Raji (cell line): ENCODE data around the gene PRUNE2.

ENCODE experiments used
- POLR2A ChIP-seq: IDR thresholded peaks from 2 replicates; pipeline ENCODE4 v1.6.1; 2011; ENCODE audit warnings: low read depth, low read length, control low read depth; ENCODE audit not compliant: insufficient read depth

PRUNE2 gene

DNA sequence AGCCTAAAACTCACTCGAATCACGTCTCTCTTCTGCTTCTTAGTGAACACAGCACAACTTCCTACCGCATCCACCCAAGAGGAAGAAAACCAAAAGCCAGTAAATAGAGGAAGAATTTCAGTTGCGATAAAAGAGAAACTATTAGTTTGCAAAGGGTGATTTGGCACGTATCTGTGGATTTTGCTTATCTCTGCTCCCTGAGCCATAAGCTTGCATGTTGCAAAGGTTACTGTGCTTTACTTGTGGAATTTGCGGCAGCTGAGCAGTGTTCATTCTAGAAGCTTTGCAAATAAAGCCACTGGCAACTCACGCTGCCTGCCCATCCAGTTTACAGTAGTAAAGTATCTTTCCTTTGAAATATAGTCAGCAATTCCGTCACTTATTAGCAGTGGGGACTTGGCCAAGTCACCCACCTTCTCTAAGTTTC, 290.7 kb downstream of the PRUNE2 start:
- TF ChIP-seq POLR2A = no peak

DNA sequence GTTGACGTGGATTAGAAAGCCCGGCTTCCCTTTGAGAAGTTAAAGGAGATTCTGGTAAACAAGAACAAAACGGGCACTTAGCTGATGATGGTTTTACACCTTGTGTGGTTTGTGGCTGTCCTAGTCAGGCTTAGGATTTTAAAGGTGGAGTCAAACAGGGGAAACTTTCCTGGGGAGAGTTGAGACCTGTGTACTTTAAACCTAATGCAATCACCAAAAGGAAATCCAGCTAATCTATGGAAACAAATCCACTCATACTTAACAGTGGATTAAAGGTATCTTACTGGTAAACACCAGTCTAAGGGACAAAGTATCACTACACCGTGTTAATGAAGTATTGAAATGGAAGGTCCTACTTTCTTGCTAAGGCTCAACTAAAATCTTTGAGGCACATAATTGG, 291.9 kb downstream of the PRUNE2 start:
- no peak for TF ChIP-seq POLR2A

DNA sequence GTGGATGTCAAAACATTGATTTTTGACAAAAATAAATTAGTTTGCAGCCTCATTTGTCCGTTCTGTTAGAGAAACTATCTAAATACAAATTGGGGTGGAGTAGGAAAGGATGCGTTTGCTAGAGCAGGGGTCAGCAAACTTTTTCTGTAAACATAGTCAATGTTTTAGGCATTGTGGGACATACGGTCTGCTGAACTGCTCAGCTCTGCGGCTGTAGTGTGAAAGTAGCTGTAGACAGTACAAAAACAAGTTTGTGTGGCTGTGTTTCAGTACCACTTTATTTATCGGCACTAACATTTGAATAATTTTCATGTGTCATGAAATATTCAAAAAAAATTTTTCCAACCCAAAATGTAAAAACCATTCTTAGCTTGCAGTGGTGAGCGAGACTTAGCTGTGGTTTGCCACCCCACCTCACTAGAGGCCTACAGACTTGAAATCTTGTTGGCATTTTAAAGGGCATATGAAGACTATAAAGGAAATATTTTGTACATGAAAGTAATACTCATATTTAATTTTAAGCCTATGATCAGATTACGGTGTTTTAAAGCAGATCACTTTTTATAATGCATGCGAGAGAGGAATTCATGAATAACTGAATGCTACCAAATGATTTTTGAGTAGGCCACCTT, 292.6 kb downstream of the PRUNE2 start:
- no peak for TF ChIP-seq POLR2A

DNA sequence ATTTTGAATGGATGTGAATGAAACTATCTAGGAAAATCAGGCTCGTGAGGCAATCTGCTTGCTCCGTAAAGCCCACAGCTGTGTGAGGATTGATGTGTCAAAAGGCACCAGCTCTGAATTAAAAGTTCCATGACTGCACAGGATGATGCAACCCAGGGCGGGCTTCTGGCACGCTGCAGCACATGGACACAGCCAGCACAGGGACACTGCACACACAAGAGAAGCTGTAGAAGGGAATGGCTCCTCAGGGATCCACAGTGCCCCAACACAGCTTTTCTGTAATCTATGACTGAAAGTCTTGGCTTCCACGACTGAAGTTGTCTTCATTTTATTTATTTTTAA, 295.9 kb downstream of the PRUNE2 start:
- TF ChIP-seq POLR2A = no peak

DNA sequence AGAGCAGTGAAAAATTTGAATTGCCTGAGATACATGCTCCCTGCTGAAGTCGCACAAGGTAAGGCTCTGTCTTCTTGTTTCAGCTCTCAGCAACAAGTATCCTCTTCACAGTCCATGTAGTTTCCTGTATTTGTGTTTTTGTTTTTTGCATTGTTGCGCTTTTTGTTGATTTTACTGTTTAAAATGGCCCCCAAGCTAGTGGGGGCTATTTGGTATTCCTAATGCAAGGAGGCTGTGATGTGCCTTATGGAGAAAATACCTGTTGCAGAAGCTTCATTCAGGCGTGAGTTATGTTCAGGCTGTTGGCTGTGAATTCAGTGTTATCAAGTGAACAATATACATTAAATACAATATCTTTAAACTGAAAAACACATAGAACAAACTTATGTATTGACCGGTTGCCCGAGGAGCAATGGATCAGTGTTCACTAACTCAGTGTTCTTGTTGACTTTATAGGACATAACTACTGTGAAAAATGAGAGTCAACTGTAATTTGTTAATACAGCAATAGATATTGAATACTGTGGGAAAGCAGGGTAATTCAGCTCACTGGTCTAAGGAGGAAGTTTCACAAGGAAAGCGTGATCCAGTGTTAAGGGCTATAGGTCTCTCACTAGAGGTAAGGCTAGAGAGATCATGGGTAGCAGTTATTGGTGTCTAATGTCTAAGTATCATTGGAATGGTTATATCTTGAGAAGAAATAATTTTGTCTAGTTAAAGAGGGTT, 296.5 kb downstream of the PRUNE2 start:
- TF ChIP-seq POLR2A = no peak

DNA sequence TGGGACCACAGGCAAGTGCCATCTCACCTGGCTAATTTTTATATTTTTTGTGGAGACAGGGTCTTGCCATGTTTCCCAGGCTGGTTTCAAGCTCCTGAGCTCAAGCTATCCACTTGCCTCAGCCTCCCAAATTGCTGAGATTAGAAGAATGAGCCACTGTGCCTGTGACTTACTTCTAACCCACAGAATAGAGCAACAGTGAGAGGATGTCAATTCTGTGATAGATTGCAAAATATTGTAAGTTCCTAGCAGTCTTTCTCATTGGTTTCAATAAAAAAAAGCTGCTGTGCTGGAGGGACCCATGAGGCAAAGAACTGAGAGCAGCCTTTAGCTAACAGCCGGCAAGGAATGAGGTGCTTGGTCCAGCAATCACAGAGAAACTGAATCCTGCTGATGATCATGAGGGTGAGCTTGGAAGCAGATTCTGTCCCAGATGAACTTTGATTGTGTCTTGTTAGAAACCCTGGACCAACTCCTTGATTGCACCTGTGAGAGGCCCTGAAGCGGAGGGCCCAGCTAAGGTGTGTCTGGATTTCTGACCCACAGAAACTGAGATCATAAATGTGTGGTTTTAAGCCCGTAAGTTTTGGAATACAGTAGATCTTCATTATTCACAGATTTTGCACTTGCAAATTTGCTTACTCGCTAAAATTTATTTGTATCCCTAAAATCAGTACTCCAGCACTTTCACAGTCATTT, 297.2 kb downstream of the PRUNE2 start:
- TF ChIP-seq POLR2A = no peak

DNA sequence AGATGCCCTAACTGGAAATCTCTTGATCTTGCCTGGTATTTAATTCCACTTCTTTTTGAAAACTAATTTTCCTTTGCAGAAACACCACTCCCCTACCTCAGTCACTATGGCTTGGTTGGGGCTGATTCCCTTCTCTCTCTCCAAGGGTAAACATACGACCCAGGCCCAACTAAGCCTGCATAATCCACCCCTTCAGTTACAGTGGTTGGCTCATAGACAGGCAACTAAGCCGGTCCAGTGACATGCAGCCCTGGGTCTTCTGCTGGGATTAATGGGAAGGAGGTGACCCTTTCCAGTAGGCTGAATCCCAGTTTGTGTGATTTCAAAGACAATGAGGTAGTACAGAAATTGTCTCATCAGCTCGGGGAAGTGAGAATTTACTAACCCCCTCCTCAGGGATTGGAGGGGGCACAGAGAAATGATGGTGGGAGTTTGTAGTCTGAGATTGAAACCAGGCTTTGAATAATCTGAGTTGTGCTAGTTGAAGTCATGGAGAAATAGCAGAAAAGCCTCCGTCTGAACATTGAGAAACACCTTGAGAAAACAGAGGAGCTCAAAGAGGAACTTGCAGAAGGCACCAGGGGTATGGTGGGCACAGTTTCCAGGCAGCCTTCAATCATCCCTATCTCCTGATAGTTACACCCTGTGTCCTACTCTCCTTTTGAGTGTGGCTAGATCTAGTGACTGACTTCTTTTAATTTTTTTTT, 298.0 kb downstream of the PRUNE2 start:
- no peak for TF ChIP-seq POLR2A

DNA sequence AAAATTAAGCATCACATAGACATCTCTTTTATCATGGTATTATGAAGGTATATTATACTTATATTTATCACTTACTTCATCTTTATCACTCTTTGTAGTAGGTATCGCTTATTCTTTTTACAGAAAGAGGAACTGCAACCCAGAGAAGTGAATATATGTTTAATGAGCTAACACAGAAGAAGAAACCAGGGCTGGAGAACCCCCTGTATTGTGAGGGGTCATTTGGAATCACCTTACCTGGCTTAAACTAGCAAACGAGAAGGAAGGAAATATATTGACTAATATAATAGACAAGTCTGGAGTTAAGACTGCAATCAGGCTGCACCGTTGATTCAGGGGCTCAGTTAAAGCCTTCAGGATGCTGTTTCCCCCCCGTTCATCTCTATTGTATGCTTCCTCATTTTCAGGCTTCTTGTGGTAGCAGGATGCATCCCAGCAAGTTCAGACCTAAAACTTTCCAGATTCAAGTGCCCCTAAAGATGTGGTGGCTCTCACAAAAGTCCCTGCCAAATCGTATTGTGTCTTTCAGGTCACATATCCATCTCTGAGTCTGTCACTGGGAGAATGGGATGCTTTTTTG, 300.5 kb downstream of the PRUNE2 start:
- no peak for TF ChIP-seq POLR2A

DNA sequence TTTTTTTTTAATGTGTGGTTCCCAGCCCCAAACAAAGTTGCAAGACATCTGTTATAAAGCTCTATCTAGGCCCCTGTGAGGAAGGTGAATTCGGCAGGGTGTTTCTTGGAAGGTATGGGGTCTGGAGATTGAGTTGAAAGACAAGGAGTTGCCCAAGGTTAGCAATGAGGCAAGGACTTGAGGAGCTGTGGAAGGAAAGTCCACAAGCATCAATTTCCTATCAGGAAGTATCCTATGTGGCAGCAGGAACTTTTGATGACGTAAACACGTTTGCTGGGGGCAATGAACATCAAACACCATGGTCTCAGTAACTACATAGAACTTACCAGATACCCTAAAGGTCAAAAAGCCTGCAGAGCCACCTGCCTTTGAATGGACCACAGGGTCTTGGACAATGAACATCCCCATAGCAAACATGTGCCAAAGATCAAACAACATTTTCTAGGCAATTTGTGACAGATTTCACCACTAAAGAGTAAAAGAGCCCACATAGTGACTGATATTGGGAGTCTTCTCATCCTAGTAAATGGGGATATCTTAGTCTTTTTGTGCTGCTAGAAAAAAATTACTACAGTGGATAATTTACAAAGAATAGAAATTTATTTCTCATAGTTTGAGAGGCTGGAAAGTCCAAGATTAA, 301.9 kb downstream of the PRUNE2 start:
- no peak for TF ChIP-seq POLR2A

DNA sequence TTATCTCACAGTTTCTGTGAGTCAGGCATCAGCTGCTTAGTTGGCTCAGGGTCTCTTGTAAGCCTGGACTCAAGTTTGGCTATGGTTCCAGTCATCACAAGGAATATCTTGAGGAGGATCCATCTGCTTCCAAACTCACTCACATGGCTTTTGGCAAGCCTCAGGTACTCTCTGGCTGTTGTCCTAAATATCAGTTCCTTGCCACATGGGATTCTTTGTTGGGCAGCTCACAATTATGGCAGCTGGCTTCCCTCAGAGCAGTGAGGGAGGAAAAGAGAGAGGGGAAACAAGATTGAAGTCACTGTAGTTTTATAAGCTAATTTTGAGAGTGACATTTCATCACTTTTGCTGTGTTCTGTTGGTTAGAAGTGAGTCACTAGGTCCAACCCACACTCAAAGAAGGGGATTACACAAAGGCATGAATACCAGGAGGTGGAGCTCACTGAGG, 302.4 kb downstream of the PRUNE2 start:
- no peak for TF ChIP-seq POLR2A

DNA sequence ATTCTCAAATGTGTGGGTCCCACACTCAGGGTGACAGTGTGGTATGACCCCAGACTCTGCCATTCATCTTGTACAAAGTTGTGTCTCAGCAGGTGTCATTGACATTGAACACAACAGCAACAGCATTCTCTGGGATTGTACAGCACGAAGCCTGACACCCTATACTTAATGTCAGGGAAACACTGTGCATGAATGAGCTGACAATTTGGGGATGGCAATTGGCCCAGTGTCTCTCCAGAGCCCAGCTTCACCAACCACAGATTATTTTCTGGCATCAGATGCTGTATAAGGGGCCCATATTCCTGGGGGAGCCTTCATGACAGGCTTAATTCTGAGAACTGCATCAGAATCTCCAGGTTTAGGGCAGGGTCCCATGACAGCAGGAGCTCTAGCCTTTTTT, 303.7 kb downstream of the PRUNE2 start:
- TF ChIP-seq POLR2A = no peak

DNA sequence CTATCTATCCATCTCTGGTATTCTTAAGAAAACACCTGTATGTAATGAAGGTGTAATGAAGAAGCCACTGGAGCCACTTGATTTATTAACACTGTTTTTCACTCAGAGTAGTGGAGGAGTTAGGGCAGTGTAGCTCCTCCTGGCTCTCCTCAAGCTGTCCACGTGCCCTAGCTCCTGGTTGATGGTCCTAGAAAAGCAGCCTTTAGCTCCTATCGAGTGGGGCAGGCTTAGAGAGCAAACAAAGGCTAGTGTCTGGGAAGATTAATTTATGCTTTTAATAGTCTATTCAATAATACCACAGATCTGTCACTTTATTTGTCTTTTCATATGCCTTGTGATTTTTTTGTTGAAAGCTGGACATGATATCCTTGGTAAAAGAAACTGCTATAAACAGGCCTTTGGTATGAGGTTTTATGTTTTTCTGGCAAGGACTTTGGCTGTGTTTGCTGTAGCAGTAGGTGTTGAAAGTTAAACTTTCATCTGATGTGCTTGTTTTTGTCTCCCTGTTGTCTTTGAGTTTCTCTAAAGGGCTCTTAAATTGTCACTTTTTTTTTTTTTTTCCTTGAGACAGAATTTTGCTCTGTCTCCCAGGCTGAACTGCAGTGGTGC, 305.8 kb downstream of the PRUNE2 start:
- no peak for TF ChIP-seq POLR2A

DNA sequence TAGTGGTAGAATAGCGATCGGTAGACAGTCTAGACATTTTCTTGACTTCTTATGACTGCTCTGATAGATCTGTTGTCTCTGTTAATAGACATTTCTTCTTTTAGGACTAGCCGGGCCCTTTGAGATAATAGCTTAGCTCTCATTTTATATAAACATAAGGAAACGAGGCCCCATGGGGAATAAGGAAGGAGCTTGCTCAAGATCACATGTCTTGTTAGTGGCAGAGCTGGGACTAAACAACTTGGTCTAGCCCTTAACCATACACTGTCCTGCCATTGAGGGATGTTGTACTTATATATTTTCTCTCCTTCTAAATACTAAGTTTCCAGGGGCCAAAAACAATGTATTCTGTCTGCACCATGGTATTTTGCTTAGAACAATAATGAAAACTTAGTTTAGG, 306.9 kb downstream of the PRUNE2 start:
- no peak for TF ChIP-seq POLR2A

DNA sequence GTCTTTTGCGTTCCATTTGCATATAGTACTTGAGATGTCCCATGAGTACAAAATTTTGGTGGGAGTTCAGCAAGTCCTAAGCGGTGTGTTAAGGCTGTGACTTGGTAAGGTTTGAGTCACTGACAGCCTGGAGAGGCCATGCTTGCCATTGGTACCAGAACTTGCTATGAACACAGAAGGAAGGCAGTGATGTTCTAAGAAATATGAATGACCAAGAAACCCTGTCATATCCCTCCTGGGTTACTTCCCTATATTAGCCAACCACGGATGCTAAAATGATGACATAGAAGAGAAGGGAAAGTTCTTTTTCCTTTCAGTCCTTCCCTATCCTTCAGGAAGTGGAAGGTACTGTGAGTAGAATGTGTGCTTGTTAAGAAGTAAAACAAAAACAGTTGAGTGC, 310.3 kb downstream of the PRUNE2 start:
- TF ChIP-seq POLR2A = no peak
